DMS53 treated with DMSO at 0.1 percent for 48 hours (cell line): ENCODE data around the gene SLC22A23.

Experiments
- DNase-seq: peaks from one replicate; lab custom pipeline; 2025; ENCODE audit not compliant: unreplicated experiment; lab: John Stamatoyannopoulos, UW

SLC22A23 gene

DNA sequence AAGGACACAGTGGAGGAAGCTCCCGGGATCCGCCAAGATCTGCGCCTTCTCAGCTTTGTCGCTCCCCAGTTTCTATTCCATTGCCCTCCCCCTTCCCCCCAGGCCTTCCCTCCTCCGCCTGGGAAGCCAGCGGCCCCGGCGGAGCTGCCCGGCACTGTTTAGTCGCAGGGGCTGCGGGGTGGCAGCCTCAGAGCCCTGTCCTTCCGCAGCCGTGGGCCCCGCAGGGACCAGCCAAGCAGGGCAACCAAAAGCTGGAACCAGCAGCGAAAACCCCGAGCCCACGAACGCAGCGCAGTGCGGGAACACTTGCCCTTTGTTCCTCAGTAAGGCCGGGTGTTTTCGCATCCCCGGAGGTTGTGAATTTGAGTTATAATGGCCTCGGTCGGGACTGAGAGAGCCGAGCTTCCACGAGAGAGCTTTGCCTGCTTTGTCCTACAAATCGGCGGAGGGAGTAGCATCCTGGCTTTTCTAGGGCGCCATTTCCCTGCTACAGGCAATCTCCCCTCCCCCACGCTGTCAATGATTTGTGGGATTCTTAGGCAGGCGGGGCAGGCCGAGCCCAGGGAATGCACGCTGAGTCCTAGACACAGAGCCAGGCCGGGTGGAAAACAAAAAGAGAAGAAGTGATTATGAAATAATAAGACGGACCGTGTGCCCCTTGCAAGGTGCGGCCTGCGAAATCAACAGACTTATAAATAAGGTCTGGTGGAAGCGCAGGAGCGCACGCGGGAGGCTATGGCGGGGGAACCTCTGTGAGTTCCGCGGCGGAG lies 225.4 kb downstream of the SLC22A23 start:
- DNase-seq = peak; percentile 84

DNA sequence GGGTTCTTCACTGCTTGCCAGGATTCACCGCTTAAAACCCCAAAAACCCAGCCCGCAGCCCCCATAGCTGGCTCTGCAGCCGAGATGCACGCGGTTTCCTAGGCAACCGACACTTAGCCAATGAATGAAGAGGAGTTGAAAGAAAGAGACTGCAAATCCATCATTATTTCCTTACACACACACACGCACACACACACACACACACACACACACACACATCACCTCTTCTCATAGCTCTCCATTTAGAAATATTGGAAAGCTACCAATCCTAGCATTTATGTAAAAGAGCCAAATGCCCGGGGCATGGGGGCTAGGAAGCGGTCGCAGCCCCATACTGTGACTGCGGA lies 226.0 kb downstream of the SLC22A23 start:
- DNase-seq = peak; percentile 57

DNA sequence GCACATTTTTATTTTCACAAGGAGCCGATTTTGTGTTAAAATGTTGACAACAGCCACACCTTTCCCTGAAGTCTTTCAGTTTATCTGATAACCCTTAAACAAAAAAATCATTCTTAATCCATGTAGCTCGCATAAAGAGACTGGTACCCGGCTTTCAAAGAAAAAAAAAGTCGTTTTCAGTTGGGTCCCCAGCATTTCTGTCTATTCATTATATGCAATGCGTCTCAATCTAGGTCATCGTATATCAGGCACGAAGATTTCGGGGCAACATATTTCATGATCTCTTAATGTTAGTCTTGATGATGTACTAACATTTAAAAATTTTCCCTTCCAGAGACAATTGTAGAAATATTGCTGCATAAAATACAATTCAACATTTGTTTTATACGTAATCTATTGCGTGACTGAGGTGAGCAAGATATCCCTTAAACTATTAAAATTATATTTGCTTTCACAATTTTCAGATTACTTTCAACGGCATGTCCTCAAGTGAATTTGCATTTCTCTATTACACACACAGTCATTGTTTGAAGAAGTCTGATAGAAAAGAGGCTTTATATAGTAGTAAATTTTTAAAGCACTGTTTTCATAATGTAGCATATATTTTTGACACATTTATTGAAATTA lies 226.5 kb downstream of the SLC22A23 start:
- no peak for DNase-seq

DNA sequence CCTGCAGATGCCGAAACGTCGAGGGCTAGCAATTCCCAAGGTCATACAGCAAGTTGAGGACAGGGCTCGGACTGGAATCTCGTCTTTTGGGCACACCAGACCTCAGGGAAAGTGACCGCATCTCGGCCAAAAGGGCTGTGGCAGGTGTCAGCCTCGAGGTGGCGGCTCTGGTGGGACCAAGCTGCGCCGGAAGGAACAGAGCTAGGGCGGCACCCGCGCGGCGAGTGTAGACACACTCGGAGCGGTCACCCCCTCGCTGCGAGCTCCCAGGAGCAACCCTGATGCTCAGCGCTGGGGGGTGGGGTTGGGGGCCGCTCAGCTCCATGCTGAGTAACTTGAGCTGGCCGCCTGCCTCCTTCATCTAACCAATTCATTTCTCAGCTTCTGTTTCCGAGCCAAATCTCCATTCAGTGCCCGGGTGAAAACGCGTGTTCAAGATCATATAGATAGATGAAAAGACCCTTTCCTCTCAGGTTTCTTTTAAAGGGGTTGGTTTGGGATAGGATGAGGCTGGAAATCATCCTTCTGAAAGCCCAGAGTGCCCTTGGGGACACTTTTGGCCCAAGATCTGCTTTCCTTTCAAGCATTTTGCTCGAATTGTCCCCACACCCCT lies 227.2 kb downstream of the SLC22A23 start:
- DNase-seq = peak; percentile 64

DNA sequence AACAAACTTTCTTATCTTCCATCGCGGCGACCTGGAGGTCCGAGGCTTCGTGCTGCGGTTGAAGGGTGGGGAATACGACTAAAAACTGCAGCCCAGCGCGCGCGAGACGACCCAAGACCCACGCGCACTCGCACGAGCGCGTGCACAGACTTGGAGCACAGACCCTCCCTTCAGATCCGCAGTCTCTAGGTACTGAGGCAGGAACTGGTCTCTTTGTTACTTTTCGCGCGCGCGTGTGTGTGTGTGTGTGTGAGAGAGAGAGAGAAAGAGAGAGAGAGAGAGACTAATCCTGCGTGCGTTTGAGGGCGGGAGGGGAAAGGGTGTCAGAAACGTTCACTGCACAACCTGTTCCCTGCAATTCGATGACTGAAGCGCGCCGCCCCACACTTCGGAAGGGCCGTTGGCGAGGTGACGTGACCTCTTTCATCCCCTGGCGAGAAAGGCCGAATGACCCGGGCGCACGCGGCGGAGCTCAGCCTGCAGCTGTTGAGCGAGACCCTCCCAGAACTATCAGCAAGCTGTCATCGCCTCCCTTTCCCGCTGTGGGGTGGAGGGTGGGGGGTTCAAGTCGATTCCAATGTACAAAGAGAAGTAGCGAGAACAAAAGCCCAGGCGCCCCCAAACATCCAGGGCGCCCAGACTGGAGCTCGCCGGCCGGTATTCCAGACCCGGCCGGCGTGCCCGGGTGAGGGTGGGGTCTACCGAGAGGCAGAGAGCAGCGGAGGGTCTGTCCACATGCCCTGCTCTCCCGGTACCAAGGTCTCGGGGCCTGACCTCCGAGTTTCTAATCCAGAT lies 227.9 kb downstream of the SLC22A23 start:
- DNase-seq = peak; percentile 69

DNA sequence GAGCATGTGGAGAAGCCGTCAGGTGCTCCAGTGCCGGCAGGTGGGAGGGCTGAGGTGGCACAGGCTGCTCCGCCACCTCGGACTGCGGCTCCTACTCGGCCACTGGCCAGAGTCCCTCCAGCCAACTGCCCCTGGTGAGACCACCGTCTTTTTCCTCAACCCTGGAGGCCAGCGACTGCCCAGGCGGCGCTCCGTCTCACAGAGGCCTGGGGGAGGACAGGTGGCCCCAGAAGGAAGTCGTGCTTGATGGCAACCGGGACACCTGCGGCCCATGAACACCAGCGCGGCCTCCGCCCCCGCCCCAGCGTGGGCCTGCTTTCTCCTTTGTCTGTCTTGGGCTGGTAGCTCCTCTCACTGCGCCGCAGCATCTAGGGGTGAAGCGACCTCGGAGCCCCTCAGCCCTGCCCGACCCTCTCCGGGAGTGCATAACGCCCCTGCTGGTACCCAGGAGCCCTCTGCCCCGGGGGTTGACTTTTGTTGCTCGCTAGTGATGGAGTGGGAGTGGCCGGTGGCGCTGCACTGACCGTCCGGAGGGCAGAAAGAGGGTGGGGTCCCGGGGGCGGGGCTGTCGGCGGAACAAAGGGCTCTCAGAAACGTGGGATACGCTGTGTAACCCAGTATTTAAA lies 228.7 kb downstream of the SLC22A23 start:
- peak; percentile 87 for DNase-seq

DNA sequence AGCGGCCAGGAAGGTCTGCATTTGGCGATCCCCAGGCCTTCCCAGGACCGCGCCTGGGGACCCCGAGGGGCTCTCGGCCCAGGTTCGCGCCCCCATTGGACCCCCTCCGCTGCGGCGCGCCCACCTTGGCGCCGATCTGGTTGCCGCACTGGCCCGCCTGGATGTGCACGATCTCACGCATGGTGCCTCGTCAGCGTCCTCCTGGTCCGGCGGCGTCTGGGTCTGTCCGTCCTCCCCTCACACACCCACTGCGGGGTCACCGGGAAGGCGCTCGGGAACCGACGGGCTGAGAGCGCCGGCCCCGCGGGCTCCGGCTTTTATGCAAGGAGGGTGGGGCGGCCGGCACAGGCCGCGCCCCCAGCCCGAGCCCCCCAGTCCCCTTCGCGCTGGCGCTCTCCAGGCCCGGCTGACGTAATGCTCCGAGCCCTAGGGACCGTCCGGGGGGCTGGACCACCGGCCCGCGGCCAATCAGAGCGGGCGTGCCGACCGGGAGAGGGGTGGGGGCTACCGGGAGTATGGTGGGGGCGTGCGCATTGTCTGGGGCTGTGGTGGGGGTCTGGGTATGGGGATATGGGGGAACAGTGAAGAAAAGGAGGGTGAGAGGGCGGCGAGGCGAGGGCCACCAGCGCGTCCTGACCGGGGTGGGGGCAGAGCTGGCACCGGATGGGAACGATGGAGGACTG lies 229.3 kb downstream of the SLC22A23 start, which contains the start of gene TUBB2B:
TSS of gene TUBB2B (minus strand) at position 291 of the 683 bp plus-strand sequence. CDS start at position 181, 110 bp downstream.
- DNase-seq = peak; percentile 80

DNA sequence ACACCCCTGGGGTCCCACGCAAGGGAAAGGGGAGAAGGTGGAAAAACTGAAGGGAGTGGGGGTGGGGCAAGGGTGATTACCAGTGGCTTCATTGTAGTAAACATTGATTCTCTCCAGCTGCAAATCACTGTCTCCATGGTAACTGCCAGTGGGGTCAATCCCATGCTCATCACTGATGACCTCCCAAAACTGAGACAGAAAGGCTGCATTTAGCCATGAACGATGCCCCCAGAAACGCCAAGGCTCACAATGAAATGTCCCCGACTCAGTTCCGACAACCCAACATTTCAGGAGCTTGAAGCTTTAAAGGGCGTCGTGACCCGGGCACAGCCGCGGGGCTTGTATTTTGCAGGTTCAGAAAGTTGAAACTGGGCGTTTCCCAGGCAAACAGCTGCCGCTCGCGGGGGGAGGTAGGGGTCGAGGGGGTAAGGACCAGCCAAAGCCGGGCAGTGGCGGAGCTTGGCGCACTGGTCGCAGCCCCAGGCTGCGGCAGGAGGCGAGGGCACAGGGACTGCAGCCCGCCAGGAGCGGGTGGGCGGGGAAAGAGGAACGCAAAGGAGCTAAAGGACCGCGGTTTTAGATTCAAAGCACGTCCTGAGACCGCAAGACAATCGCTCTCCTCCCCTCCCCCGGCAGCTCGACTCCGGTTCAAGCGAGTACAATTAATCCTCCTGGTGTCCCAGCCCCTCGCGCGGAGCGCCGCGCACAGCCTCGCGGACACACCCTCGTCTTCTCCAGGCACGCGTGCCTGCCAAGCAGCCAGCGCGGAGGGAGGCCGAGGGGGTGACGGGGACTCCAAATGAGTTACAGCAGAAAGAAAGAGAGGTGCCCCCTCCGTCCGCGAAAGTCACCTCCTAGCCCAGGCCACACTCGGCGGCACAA lies 230.1 kb downstream of the SLC22A23 start:
- peak; percentile 19 for DNase-seq

DNA sequence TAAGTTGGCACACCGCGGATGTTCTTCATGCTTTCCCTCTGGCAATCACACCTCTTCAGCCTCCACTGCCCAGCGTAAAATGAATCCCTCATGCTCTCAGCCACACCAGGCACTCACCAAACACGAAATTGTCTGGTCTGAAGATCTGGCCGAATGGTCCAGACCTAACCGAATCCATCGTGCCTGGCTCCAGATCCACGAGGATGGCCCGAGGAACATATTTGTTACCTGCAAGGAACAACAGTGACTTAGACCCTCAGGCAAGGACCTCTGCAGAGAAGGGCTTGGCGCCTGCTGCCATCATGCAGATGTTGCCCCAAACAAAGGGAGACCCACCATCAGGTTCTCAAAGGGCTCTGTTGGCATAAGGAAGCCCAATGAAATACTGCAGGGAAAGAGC lies 230.8 kb downstream of the SLC22A23 start:
- no peak for DNase-seq

DNA sequence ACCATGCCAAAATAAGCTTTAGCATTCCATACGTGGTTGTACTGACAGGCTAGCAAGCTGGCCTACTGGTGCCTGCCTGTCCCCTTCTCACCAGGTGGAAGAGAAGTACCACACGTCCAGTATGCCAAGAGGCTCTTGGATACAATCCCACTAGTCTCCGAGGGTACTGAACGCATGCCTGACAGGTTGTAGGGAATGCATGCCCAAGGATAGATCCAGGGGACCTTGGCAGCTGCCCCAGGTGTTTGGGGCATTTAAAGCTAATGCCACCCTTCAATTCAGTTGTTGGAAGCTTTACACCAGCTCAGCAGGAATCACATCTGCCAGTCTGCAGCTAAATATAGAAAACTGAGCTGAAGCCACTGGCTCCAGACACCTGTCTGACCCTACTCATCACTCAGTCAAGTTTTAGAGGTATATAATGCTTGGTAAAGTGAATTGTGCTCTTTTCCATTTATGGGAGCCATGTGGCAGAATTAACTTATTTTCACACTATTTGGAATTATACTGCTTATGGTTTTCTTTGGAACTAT lies 234.3 kb downstream of the SLC22A23 start:
- DNase-seq = peak; percentile 37

DNA sequence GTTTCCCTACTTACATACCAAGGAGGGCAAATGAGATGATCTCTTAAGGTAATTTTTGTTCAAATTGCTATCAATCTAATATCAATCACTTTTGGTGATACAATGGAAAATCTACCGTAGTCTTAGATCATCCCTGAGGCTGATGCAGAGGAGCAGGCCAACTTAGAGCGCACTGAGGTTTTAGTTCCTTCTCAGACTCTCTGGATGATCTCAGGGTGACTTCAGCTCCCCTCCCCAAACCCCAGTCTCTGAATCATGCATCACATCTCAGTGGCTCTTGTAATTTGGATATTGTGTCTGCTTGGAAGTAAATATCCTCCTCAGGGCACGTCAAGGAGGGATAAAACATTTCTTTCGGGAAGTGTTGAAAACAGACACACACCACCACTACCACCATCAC lies 235.3 kb downstream of the SLC22A23 start:
- DNase-seq = no peak

DNA sequence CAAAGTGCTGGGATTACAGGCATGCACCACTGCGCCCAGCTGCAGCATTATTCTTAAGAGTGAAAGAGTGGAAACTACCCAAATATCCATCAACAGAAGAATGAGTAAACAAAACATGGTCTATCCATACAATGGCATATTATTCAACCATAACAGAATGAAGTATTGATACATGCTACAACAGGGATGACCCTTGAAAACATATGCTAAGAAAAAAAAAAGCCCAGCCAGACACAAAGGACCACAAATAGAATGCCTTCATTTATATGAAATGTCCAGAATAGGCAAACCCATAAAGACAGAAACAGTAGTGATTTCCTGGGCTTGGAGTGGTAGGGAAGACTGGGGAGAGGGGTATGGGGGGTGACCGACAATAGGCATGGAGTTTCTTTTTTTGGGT lies 236.5 kb downstream of the SLC22A23 start:
- no peak for DNase-seq
